NCI-H82 treated with DMSO at 0.1 percent for 48 hours (cell line): Measurements from ENCODE around the gene ONECUT1.

Experiments
- DNase-seq: peaks from one replicate; lab custom pipeline; 2025; ENCODE audit not compliant: unreplicated experiment; lab: John Stamatoyannopoulos, UW

Gene ONECUT1

GRCh38 chr15:52733696-52734255 lies 56.4 kb downstream of the ONECUT1 start:
- DNase-seq: no peak

GRCh38 chr15:52733088-52733487 lies 57.0 kb downstream of the ONECUT1 start:
- no peak for DNase-seq

- no peak for DNase-seq
Observed at GRCh38 chr15:52732551-52732950, 57.6 kb downstream of the ONECUT1 start.

- DNase-seq: no peak
Observed at GRCh38 chr15:52731732-52732470, 58.2 kb downstream of the ONECUT1 start.

GRCh38 chr15:52731004-52731403 lies 59.1 kb downstream of the ONECUT1 start:
- no peak for DNase-seq

GRCh38 chr15:52730594-52730993 lies 59.5 kb downstream of the ONECUT1 start:
- no peak for DNase-seq

GRCh38 chr15:52730173-52730572 lies 60.0 kb downstream of the ONECUT1 start:
- no peak for DNase-seq

- DNase-seq: no peak
Observed at GRCh38 chr15:52728899-52729298, 61.2 kb downstream of the ONECUT1 start.

GRCh38 chr15:52727815-52728214 lies 62.3 kb downstream of the ONECUT1 start:
- DNase-seq: no peak

GRCh38 chr15:52726195-52726594 lies 63.9 kb downstream of the ONECUT1 start:
- DNase-seq: no peak

- no peak for DNase-seq
Observed at GRCh38 chr15:52718551-52718950, 71.6 kb downstream of the ONECUT1 start.

- no peak for DNase-seq
Observed at GRCh38 chr15:52717924-52718323, 72.2 kb downstream of the ONECUT1 start.

GRCh38 chr15:52717481-52717880 lies 72.7 kb downstream of the ONECUT1 start:
- no peak for DNase-seq

- DNase-seq: no peak
Observed at GRCh38 chr15:52716536-52716935, 73.6 kb downstream of the ONECUT1 start.

GRCh38 chr15:52715411-52715810 lies 74.7 kb downstream of the ONECUT1 start:
- DNase-seq: no peak

GRCh38 chr15:52714968-52715367 lies 75.2 kb downstream of the ONECUT1 start:
- DNase-seq: no peak

- no peak for DNase-seq
Observed at GRCh38 chr15:52710708-52711389, 79.3 kb downstream of the ONECUT1 start.

- DNase-seq: no peak
Observed at GRCh38 chr15:52710050-52710707, 80.0 kb downstream of the ONECUT1 start.

GRCh38 chr15:52709187-52709981 lies 80.8 kb downstream of the ONECUT1 start:
- DNase-seq: no peak
